Sciatic nerve (tissue), 2 donors: ENCODE measurements around the gene ASPDH. TPM values are rescaled to one million over a fixed set of nuclear protein-coding genes. Genes with fewer than 3 reads are reported as not detected.

Source experiments
- ATAC-seq: fragments of 200-7000 bp; cut with Tn5 transposase; one replicate; pipeline ENCODE4 v1.9.1; 2020; ENCODE audit warnings: mild to moderate bottlenecking, moderate library complexity
- DNase-seq: peaks from one replicate; pipeline ENCODE4 v3.0.0-alpha.2; 2020; ENCODE audit warnings: low spot score
- intact Hi-C: fragments of 100-400 bp; cut with DNase I; formaldehyde crosslinking; loops from one replicate; pipeline ENCODE4 v1.14.2; 2022
- total RNA-seq: library from RNA; stranded (reverse); fragmentation: NEBNext Ultra II Directional; extraction: Animal tissue kit (Norgen Biotek cat#: 25700); gene quantifications from one replicate; pipeline ENCODE4 v1.2.1, GENCODE V29; 2021
- donor health status: DM: no; HTN: no; CAD: no.
- donor health status: DM: no; HTN: no; CAD: no.

Gene ASPDH
- not detected for total RNA-seq

GRCh38 chr19:50513746-50514345 lies at the start of gene ASPDH:
ASPDH (minus strand) TSS chr19:50513913; CDS start chr19:50513823, 90 bp downstream.
- no peak for ATAC-seq
- intact Hi-C loops: no loop called here

DNA sequence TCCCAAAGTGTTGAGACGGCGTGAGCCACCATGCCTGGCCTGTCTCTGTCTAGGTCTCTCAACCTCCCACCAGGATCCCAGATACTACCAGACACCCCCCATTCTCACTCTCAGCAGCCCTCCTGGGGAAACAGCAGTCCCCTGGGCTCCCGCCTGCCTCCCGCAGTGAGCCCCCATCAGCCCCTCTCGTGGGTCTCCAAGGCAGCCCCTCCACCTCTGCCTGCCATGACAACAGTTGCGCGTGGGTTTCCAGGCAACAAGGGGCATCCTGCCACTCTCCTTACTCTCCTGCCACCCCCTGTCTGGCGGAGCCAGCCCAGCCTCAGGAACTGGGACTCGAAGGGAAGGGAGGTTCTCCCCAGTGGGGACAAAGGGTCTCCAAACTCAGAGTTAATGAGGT lies 49.3 kb upstream of the ASPDH start:
- intact Hi-C loops: no loop called here
- no peak for ATAC-seq

More at GRCh38 chr19:50513746-50514345, at the start of gene ASPDH:
- DNase-seq: no peak

GRCh38 chr19:50562329-50562728 lies 48.6 kb upstream of the ASPDH start:
- intact Hi-C loops: no loop called here
- ATAC-seq: no peak
- no peak for DNase-seq

More for the DNA sequence above, 49.3 kb upstream of the ASPDH start:
- no peak for DNase-seq

DNA sequence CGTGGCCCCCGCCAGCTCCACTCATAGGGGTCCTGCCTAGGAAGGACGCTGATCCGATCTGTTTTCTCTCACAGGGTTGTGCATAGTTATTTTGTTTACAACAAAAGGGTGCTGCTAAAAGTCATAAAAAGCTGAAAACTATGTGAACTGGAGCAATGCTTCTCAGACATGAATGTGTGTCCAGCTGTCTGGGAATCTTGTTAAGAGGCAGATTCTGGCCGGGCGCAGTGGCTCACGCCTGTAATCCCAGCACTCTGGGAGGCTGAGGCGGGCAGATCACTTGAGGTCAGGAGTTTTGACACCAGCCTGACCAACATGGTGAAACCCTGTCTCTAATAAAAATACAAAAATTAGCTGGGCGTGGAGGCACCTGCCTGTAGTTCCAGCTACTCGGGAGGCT lies 45.9 kb upstream of the ASPDH start:
- ATAC-seq (no peak), DNase-seq (no peak)
- intact Hi-C loops: no loop called here

- intact Hi-C loops: no loop called here
- no peak for DNase-seq
- no peak for ATAC-seq
Measured at GRCh38 chr19:50558449-50558848, 44.7 kb upstream of the ASPDH start.

DNA sequence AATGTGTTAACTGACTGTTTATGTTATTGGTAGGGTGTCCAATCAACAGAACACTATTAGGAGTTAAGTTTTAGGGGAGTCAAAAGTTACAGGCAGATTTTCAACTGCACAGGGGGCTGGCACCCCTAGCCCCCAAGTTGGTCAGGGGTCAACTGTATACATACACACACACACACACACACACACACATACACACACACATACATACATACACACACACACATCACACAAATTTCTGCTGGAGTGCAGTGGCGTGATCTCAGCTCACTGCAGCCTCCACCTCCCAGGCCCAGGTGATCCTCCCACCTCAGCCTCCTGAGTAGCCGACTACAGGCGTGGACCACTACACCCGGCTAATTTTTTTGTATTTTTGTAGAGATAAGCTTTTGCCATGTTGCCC lies 44.3 kb upstream of the ASPDH start:
- DNase-seq: no peak
- ATAC-seq: no peak
- intact Hi-C loops: no loop called here

- intact Hi-C loops: no loop called here
- ATAC-seq: no peak
- no peak for DNase-seq
Measured at GRCh38 chr19:50557009-50557613, 43.4 kb upstream of the ASPDH start.

GRCh38 chr19:50556282-50557008 lies 42.7 kb upstream of the ASPDH start:
- ATAC-seq (peak; percentile 77), DNase-seq (peak; percentile 84)
- intact Hi-C loops: no loop called here

- DNase-seq (no peak), ATAC-seq (peak; percentile 16)
- intact Hi-C loops: no loop called here
Measured at GRCh38 chr19:50555450-50556281, 42.0 kb upstream of the ASPDH start.

GRCh38 chr19:50555033-50555432 lies 41.3 kb upstream of the ASPDH start:
- ATAC-seq (no peak), DNase-seq (no peak)
- intact Hi-C loops: no loop called here

GRCh38 chr19:50554212-50554611 lies 40.5 kb upstream of the ASPDH start:
- DNase-seq: no peak
- no peak for ATAC-seq
- intact Hi-C loops: no loop called here

- DNase-seq: no peak
- intact Hi-C loops: no loop called here
- no peak for ATAC-seq
Measured at GRCh38 chr19:50553134-50553703, 39.5 kb upstream of the ASPDH start.

DNA sequence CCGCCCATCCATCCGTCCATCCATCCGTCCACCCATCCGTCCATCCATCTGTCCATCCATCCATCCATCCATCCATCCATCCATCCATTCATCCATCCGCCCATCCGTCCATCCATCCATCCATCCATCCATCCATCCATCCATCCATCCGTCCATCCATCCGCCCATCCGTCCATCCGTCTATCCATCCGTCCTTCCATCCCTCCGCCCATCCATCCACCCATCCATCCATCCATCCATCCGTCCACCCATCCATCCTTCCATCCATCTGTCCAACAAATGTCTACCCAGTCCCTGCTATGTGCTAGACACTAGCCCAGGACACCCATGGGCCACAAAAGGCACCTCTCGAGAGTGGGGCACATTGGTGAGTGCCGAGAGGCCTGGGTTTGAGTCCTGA lies 38.8 kb upstream of the ASPDH start:
- intact Hi-C loops: no loop called here

DNA sequence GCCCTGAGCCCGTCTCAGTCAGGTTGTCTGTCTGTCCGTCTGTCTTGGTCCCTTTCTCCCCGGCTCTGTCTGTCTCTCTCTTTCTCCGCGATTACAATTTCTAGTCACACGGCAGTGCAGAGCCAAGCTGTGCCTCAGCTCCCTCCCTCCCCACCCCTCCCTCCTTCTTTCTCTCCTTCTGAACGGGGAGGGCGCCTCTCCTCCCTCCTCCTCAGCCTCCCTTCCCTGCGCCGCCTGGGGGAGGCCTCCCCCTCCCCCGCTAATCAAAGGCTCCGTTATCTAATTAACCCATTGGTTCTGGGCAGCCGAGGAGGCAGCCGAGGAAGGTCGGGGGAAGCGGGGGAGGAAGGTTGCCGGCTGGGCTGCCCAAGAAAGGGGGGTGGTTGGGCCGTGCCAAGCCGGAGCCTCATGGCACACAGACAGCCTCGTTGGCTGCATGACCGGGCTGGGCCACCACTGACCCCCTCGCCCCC lies 38.0 kb upstream of the ASPDH start:
- no peak for DNase-seq
- intact Hi-C loops: no loop called here
- ATAC-seq: no peak

More for the DNA sequence above, 38.8 kb upstream of the ASPDH start:
- no peak for ATAC-seq
- no peak for DNase-seq

- intact Hi-C loops: no loop called here
- no peak for ATAC-seq
Measured at GRCh38 chr19:50551034-50551714, 37.5 kb upstream of the ASPDH start.

GRCh38 chr19:50550594-50550966 lies 36.9 kb upstream of the ASPDH start:
- intact Hi-C loops: no loop called here
- no peak for ATAC-seq
- DNase-seq: no peak

More at GRCh38 chr19:50551034-50551714, 37.5 kb upstream of the ASPDH start:
- DNase-seq: no peak

GRCh38 chr19:50549927-50550593 lies 36.3 kb upstream of the ASPDH start:
- no peak for ATAC-seq
- DNase-seq: no peak
- intact Hi-C loops: no loop called here
